GM18909 (cell line): ENCODE measurements around the gene ACTN2.

Experiments
- ATAC-seq: cut with Tn5 transposase; IDR thresholded peaks from one replicate; pipeline ENCODE4 v1.9.1; 2021; ENCODE audit warnings: mild to moderate bottlenecking; ENCODE audit not compliant: unreplicated experiment, poor library complexity

ACTN2 gene

GRCh38 chr1:236689713-236690569 is 3.6 kb downstream of the ACTN2 start:
- no peak for ATAC-seq

GRCh38 chr1:236691348-236691747 is 5.0 kb downstream of the ACTN2 start:
- no peak for ATAC-seq

GRCh38 chr1:236692128-236692527 is 5.8 kb downstream of the ACTN2 start:
- no peak for ATAC-seq

- ATAC-seq, result no peak
These were observed 6.4 kb downstream of the ACTN2 start for GRCh38 chr1:236692742-236693141.

- no peak for ATAC-seq
These were observed 13.1 kb downstream of the ACTN2 start for GRCh38 chr1:236699366-236699765.

GRCh38 chr1:236700903-236701302 is 14.6 kb downstream of the ACTN2 start:
- no peak for ATAC-seq

- ATAC-seq, result no peak
These were observed 15.5 kb downstream of the ACTN2 start for GRCh38 chr1:236701782-236702181.

GRCh38 chr1:236702791-236703394 is 16.6 kb downstream of the ACTN2 start:
- no peak for ATAC-seq

GRCh38 chr1:236705771-236706170 is 19.5 kb downstream of the ACTN2 start:
- no peak for ATAC-seq

GRCh38 chr1:236706183-236706582 is 19.9 kb downstream of the ACTN2 start:
- ATAC-seq, result no peak

- ATAC-seq, result no peak
These were observed 24.1 kb downstream of the ACTN2 start for GRCh38 chr1:236710328-236710892.

- no peak for ATAC-seq
These were observed 29.9 kb downstream of the ACTN2 start for GRCh38 chr1:236716160-236716559.

GRCh38 chr1:236717811-236718210 is 31.5 kb downstream of the ACTN2 start:
- ATAC-seq, result no peak

GRCh38 chr1:236718328-236718727 is 32.0 kb downstream of the ACTN2 start:
- no peak for ATAC-seq

GRCh38 chr1:236720206-236720605 is 33.9 kb downstream of the ACTN2 start:
- no peak for ATAC-seq

- ATAC-seq, result no peak
These were observed 34.3 kb downstream of the ACTN2 start for GRCh38 chr1:236720611-236721010.

GRCh38 chr1:236724049-236724448 is 37.8 kb downstream of the ACTN2 start:
- ATAC-seq, result no peak

GRCh38 chr1:236724506-236724905 is 38.2 kb downstream of the ACTN2 start:
- ATAC-seq, result no peak

- ATAC-seq, result no peak
These were observed 39.4 kb downstream of the ACTN2 start for GRCh38 chr1:236725668-236726067.

- no peak for ATAC-seq
These were observed 41.2 kb downstream of the ACTN2 start for GRCh38 chr1:236727521-236727920.

- ATAC-seq, result no peak
These were observed 42.5 kb downstream of the ACTN2 start for GRCh38 chr1:236728752-236729151.

GRCh38 chr1:236733653-236734052 is 47.4 kb downstream of the ACTN2 start:
- no peak for ATAC-seq
